Glutamatergic neuron (in vitro differentiated cells): ENCODE measurements around the gene BDKRB1. TPM values are rescaled to one million over a fixed set of nuclear protein-coding genes. Genes with fewer than 3 reads are reported as not detected.

Experiments used
- DNase-seq: peaks from one replicate; pipeline ENCODE4 v3.0.0; 2022
- H3K27ac Mint-ChIP-seq: one replicate; pipeline ENCODE4 v1.8.0; 2020; ENCODE audit warnings: mild to moderate bottlenecking, mixed read lengths, inconsistent platforms; ENCODE audit not compliant: unreplicated experiment
- H3K27me3 Mint-ChIP-seq: one replicate; pipeline ENCODE4 v1.8.0; 2020; ENCODE audit warnings: mild to moderate bottlenecking, moderate library complexity, mixed read lengths, inconsistent platforms; ENCODE audit not compliant: unreplicated experiment
- H3K36me3 Mint-ChIP-seq: one replicate; pipeline ENCODE4 v1.8.0; 2020; ENCODE audit warnings: mild to moderate bottlenecking, mixed read lengths, inconsistent platforms; ENCODE audit not compliant: unreplicated experiment
- H3K4me1 Mint-ChIP-seq: one replicate; pipeline ENCODE4 v1.8.0; 2020; ENCODE audit warnings: mild to moderate bottlenecking, low read depth, mixed read lengths, inconsistent platforms; ENCODE audit not compliant: unreplicated experiment
- H3K4me3 Mint-ChIP-seq: one replicate; pipeline ENCODE4 v1.8.0; 2020; ENCODE audit warnings: mild to moderate bottlenecking, mixed read lengths, inconsistent platforms; ENCODE audit not compliant: unreplicated experiment
- H3K9me3 Mint-ChIP-seq: one replicate; pipeline ENCODE4 v1.8.0; 2020; ENCODE audit warnings: mild to moderate bottlenecking, moderate library complexity, mixed read lengths, inconsistent platforms; ENCODE audit not compliant: unreplicated experiment
- total RNA-seq: library from RNA; stranded (reverse); fragmentation: NEBNext Ultra II Directional; extraction: Animal tissue kit (Norgen Biotek cat#: 25700); gene quantifications from one replicate; pipeline ENCODE4 v1.2.1, GENCODE V29; 2021; ENCODE audit not compliant: unreplicated experiment
- TF ChIP-seq, protein P1 (sequence below): fragments of 200-600 bp; sonication (generic); IDR thresholded peaks from one replicate; pipeline ENCODE4 v1.5.0; 2021; ENCODE audit not compliant: partially characterized antibody, unreplicated experiment

The BDKRB1 gene
- total RNA-seq, 1 donor from 2014 or later = not detected

DNA sequence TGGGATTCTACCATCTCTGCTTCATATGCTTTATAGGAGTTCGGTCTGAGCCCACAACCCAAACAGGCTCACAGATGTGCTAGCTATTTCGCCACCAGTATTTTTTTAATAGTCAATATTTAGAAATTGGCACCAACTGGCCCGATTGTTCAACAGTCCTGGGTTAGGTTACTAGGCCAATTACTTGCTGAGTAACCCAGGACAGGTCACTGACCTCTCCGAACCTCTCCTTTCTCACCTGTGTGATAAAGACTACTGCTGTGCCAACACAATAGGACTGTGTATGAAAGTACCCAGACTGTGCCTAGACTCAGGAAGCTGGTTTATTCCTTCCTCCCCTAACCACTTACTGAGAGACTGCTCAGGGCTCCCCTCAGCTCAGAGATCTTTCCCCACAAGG is 43.1 kb upstream of the BDKRB1 start:
- peaks cover 9% of the 10 kb centered on the region for H3K9me3 Mint-ChIP-seq
- peaks cover 6% of the 10 kb centered on the region for H3K27me3 Mint-ChIP-seq
- TF ChIP-seq, protein P1, sequence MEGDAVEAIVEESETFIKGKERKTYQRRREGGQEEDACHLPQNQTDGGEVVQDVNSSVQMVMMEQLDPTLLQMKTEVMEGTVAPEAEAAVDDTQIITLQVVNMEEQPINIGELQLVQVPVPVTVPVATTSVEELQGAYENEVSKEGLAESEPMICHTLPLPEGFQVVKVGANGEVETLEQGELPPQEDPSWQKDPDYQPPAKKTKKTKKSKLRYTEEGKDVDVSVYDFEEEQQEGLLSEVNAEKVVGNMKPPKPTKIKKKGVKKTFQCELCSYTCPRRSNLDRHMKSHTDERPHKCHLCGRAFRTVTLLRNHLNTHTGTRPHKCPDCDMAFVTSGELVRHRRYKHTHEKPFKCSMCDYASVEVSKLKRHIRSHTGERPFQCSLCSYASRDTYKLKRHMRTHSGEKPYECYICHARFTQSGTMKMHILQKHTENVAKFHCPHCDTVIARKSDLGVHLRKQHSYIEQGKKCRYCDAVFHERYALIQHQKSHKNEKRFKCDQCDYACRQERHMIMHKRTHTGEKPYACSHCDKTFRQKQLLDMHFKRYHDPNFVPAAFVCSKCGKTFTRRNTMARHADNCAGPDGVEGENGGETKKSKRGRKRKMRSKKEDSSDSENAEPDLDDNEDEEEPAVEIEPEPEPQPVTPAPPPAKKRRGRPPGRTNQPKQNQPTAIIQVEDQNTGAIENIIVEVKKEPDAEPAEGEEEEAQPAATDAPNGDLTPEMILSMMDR = no peak
- no peak overlapping the region for H3K4me3 Mint-ChIP-seq
- peaks cover 15% of the 10 kb centered on the region for H3K36me3 Mint-ChIP-seq
- no peak for DNase-seq
- peaks cover 1% of the 10 kb centered on the region for H3K4me1 Mint-ChIP-seq
- H3K27ac Mint-ChIP-seq = no peak overlapping the region

DNA sequence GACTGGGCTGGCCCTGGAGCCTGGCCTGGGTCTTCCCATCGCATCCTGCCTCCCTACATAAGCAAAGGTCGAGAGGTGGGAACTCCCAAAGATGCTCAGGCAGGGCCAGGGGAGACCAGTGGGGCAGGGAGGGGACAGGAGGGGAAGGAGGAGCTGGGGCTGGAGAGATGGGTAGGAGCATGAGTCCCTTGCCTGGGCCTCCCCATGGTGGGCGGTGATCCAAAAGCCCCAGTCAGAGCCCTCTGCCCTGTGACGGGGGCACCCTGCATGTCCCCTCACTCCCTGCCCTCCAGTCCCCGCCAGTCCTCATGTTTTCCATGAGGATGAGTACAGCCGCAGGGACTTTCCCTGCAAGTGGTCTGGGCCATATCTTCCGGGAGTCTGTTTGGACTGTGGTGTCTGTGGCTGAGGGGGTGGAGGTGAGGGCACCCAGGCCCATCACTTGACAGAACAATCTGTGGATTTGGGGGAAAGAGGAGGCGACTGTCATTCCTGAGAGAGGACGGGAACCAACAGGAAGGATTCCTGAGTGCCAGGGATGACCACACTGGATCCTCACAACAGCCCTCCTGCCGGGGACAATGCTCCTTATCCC is 42.0 kb upstream of the BDKRB1 start:
- Mint-ChIP-seq H3K27ac (no peak overlapping the region), H3K9me3 (peaks cover 9% of the 10 kb centered on the region), H3K4me3 (no peak overlapping the region), H3K27me3 (peaks cover 4% of the 10 kb centered on the region), H3K4me1 (peaks cover 1% of the 10 kb centered on the region), H3K36me3 (peaks cover 15% of the 10 kb centered on the region)
- TF ChIP-seq, protein P1 = no peak
- no peak for DNase-seq

DNA sequence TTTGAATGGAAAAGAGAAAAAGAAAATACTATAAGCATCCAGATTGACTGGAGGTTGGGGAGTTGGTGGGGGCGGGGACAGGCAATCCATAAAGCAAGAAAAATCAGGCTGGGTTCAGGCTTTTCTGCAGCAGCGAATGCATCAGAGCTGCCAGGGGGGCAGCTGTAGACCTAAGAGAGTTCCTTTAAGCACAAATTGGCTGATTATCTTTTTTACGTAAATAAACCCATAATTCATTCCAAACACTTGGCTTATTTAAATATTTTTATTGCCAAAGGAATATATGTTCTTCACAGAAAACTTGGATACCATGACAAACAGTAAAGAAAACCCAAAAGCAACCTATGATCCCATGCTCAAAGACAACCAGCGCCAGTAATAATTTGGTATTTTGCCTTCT is 41.2 kb upstream of the BDKRB1 start:
- Mint-ChIP-seq H3K27me3 (peaks cover 4% of the 10 kb centered on the region), H3K36me3 (peaks cover 15% of the 10 kb centered on the region), H3K9me3 (peaks cover 9% of the 10 kb centered on the region), H3K4me1 (peaks cover 1% of the 10 kb centered on the region), H3K4me3 (no peak overlapping the region), H3K27ac (no peak overlapping the region)
- TF ChIP-seq, protein P1 = no peak
- no peak for DNase-seq

DNA sequence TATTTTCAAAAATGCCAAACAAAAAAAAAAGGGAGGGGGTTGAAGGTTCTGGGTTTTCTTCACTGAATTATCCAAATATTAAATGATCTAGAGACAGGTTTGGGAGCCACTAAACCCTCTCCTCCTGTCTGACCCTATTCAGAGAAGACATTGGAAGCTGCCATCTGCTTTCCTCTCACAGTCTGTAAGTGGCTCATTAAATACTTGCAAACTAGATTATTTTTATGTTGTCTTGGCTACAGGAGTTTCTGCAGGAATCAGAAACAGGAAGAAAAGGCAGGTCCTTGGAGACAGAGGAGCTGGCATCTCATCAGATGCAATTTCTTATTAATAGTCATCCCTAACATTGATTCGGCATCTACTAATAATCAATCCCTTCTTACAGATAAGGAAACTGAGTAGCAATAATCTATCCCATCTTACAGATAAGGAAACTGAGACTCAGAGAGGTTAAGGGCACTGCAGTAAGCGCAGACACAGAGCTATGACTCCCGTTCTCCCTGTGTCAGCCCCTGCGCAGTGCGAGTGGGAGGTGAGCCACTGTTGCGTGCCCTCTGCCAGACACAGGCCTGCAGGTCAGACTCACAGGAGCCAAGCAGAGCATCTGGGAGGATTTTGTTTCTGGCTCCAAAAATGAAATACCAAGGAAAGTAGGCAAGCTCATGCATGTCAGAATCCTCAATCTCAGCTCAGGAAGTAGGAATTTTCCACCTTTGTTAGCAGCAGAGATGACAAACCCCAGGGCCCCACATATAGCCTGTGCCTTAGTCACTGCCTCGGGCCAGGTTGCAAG is 40.4 kb upstream of the BDKRB1 start:
- Mint-ChIP-seq H3K27me3 (peaks cover 2% of the 10 kb centered on the region), H3K9me3 (peaks cover 5% of the 10 kb centered on the region), H3K36me3 (peaks cover 15% of the 10 kb centered on the region), H3K4me1 (peaks cover 1% of the 10 kb centered on the region), H3K27ac (no peak overlapping the region), H3K4me3 (no peak overlapping the region)
- DNase-seq = no peak
- TF ChIP-seq, protein P1 = no peak

DNA sequence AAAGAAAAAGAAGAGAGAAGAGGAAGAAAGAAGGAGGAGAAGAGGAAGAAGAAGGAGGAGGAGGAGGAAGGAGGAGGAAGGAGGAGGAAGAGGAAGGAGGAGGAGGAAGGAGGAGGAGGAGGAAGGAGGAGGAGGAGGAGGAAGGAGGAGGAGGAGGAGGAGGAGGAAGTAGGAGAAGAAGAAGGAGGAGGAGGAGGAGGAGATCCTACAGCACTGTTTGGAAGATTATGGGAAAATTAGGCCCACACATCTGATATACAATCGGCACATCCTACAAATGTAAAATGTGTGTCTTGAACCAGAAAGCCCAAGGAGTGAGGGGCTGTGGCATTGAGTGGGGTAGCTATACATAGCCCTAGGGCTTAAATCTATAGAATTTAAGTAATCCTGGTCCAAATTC is 39.4 kb upstream of the BDKRB1 start:
- Mint-ChIP-seq H3K9me3 (peaks cover 5% of the 10 kb centered on the region), H3K36me3 (peaks cover 15% of the 10 kb centered on the region), H3K27me3 (peaks cover 2% of the 10 kb centered on the region), H3K4me3 (no peak overlapping the region), H3K4me1 (peaks cover 1% of the 10 kb centered on the region), H3K27ac (no peak overlapping the region)
- no peak for DNase-seq
- TF ChIP-seq, protein P1 = no peak
